ENCODE measurements around the gene HIVEP2. TPM values are rescaled to one million over a fixed set of nuclear protein-coding genes. Genes with fewer than 3 reads are reported as not detected.

The HIVEP2 gene
- total RNA-seq, 1 experiment from 2014 or later, result 3.2 TPM

DNA sequence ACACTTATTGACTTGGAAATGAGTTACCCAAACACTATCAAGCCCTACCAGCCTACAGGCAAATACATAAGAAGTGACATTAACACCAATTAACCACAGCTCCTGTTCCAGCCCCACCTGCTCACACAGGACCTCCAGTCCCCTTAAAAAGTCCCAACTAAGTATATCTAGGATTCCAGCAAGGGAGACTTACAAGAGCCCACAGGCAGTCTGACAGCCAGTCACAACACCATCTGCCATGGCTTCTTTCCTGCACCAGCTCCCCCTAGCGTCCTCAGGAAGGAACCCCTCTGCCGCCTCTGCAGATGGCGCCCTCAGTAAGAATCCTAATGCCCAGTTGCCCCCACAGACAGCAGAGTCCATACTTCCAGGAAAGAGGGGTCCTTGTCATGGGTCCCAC is 122.1 kb downstream of the HIVEP2 start:
- intact Hi-C loops (cut with micrococcal nuclease; ENCODE audit: unreplicated experiment), result no loop called here
- TF ChIP-seq EZH2 (IDR thresholded peaks at IDR 0.05; ENCODE audit: borderline replicate concordance, low read depth, low read length, poor library complexity, severe bottlenecking), result no peak
- TF ChIP-seq, protein P1, sequence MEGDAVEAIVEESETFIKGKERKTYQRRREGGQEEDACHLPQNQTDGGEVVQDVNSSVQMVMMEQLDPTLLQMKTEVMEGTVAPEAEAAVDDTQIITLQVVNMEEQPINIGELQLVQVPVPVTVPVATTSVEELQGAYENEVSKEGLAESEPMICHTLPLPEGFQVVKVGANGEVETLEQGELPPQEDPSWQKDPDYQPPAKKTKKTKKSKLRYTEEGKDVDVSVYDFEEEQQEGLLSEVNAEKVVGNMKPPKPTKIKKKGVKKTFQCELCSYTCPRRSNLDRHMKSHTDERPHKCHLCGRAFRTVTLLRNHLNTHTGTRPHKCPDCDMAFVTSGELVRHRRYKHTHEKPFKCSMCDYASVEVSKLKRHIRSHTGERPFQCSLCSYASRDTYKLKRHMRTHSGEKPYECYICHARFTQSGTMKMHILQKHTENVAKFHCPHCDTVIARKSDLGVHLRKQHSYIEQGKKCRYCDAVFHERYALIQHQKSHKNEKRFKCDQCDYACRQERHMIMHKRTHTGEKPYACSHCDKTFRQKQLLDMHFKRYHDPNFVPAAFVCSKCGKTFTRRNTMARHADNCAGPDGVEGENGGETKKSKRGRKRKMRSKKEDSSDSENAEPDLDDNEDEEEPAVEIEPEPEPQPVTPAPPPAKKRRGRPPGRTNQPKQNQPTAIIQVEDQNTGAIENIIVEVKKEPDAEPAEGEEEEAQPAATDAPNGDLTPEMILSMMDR (conservative IDR thresholded peaks at IDR 0.05; ENCODE audit: low read depth, low read length), result peak; percentile 57
- peak; percentile 48 for DNase-seq (ENCODE audit: low spot score)
- BruUV-seq (replicated peaks), result no TSS peak
- Histone ChIP-seq H3K27me3 (replicated peaks; ENCODE audit: insufficient read depth, low read depth, low read length, poor library complexity) (no peaks in the 10 kb centered on the region), H3K36me3 (ENCODE audit: insufficient read depth, low read length, poor library complexity, severe bottlenecking) (no peaks in the 10 kb centered on the region), H3K9me3 (ENCODE audit: low read depth, low read length, poor library complexity, severe bottlenecking) (no peaks in the 10 kb centered on the region), H3K4me1 (ENCODE audit: insufficient read depth, low read length, poor library complexity, severe bottlenecking) (no peaks in the 10 kb centered on the region), H3K4me3 (ENCODE audit: low read depth, low read length, poor library complexity, severe bottlenecking) (no peak overlapping the region), H3K27ac (ENCODE audit: low read depth, low read length, poor library complexity, severe bottlenecking) (no peak overlapping the region)
- POLR2A ChIA-PET (ENCODE audit: low non-redundant PET), result no interaction called here
- CTCF ChIA-PET, result no interaction called here

DNA sequence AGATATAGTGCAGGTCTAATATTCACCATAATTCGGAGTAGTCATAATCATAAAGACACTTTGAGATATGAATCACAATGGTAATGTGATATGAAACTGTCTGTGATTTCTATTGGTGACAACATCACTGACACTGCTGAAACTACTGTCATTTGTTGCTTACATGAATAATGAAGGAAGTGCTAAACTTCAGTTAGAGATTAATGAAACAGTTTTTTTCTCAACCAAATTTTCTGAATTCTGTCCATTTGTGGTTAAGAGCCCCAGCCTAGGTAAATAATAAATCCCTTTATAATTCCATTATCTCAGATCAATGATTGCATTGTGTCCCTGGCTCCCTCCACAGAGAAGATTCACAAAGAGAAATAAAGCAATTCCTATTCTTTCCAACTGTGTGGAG is 122.6 kb downstream of the HIVEP2 start:
- no peaks in the 10 kb centered on the region for H3K9me3 ChIP-seq (ENCODE audit: low read depth, low read length, poor library complexity, severe bottlenecking)
- no peak for TF ChIP-seq EZH2 (IDR thresholded peaks at IDR 0.05; ENCODE audit: borderline replicate concordance, low read depth, low read length, poor library complexity, severe bottlenecking)
- TF ChIP-seq, protein P1 (conservative IDR thresholded peaks at IDR 0.05; ENCODE audit: low read depth, low read length), result no peak
- DNase-seq (ENCODE audit: low spot score), result no peak
- no peak overlapping the region for H3K4me3 ChIP-seq (ENCODE audit: low read depth, low read length, poor library complexity, severe bottlenecking)
- H3K27ac ChIP-seq (ENCODE audit: low read depth, low read length, poor library complexity, severe bottlenecking), result no peak overlapping the region
- ChIA-PET CTCF (no interaction called here), POLR2A (ENCODE audit: low non-redundant PET) (no interaction called here)
- BruUV-seq (replicated peaks), result no TSS peak
- H3K27me3 ChIP-seq (replicated peaks; ENCODE audit: insufficient read depth, low read depth, low read length, poor library complexity), result no peaks in the 10 kb centered on the region
- intact Hi-C loops (cut with micrococcal nuclease; ENCODE audit: unreplicated experiment), result no loop called here
- H3K36me3 ChIP-seq (ENCODE audit: insufficient read depth, low read length, poor library complexity, severe bottlenecking), result no peaks in the 10 kb centered on the region
- no peaks in the 10 kb centered on the region for H3K4me1 ChIP-seq (ENCODE audit: insufficient read depth, low read length, poor library complexity, severe bottlenecking)

DNA sequence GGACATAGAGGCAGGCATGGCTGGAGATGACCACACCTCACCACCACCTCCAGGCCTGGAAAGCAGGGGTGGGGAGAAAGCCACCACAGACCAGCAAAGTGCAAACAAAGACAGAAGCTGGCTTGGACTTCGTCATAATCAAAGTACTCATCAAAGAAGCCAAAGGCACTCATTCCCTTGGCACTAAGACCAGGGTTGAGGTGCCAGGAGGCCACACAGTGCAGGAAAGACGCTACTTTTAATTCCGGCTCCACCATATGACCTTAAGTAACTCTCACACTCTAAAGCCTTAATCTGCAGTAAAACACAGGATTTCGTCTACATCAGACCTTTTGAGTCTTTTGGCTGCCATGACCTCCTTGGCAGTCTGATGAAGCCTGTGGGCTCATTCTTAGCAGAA is 123.1 kb downstream of the HIVEP2 start:
- CTCF ChIA-PET, result no interaction called here
- no peak for DNase-seq (ENCODE audit: low spot score)
- H3K4me1 ChIP-seq (ENCODE audit: insufficient read depth, low read length, poor library complexity, severe bottlenecking), result no peaks in the 10 kb centered on the region
- no peak for TF ChIP-seq EZH2 (IDR thresholded peaks at IDR 0.05; ENCODE audit: borderline replicate concordance, low read depth, low read length, poor library complexity, severe bottlenecking)
- TF ChIP-seq, protein P1 (conservative IDR thresholded peaks at IDR 0.05; ENCODE audit: low read depth, low read length), result no peak
- H3K36me3 ChIP-seq (ENCODE audit: insufficient read depth, low read length, poor library complexity, severe bottlenecking), result no peaks in the 10 kb centered on the region
- POLR2A ChIA-PET (ENCODE audit: low non-redundant PET), result no interaction called here
- no TSS peak for BruUV-seq (replicated peaks)
- no peak overlapping the region for H3K4me3 ChIP-seq (ENCODE audit: low read depth, low read length, poor library complexity, severe bottlenecking)
- intact Hi-C loops (cut with micrococcal nuclease; ENCODE audit: unreplicated experiment), result no loop called here
- H3K27me3 ChIP-seq (replicated peaks; ENCODE audit: insufficient read depth, low read depth, low read length, poor library complexity), result no peaks in the 10 kb centered on the region
- no peak overlapping the region for H3K27ac ChIP-seq (ENCODE audit: low read depth, low read length, poor library complexity, severe bottlenecking)
- H3K9me3 ChIP-seq (ENCODE audit: low read depth, low read length, poor library complexity, severe bottlenecking), result no peaks in the 10 kb centered on the region

Data from A673 (cell line).